Activated CD4-positive, alpha-beta T cell treated with anti-CD3 and anti-CD28 coated beads, Interleukin-2, amount 10 ng/mL, durations not matched to agents 24 days and 14 days (primary cell): ENCODE data around the gene BORCS8. TPM values are rescaled to one million over a fixed set of nuclear protein-coding genes. Genes with fewer than 3 reads are reported as not detected.

ENCODE experiments used
- DNase-seq: peaks from one replicate; pipeline ENCODE4 v3.0.0; 2022
- H3K27ac Mint-ChIP-seq: one replicate; pipeline ENCODE4 v1.8.0; 2022; ENCODE audit warnings: mild to moderate bottlenecking, mixed read lengths
- H3K27me3 Mint-ChIP-seq: one replicate; pipeline ENCODE4 v1.8.0; 2022; ENCODE audit warnings: mixed read lengths
- H3K36me3 Mint-ChIP-seq: one replicate; pipeline ENCODE4 v1.8.0; 2022; ENCODE audit warnings: low read depth, mild to moderate bottlenecking, mixed read lengths
- H3K4me1 Mint-ChIP-seq: one replicate; pipeline ENCODE4 v1.8.0; 2021; ENCODE audit warnings: mixed read lengths
- H3K4me3 Mint-ChIP-seq: one replicate; pipeline ENCODE4 v1.8.0; 2022; ENCODE audit warnings: mild to moderate bottlenecking, moderate library complexity, mixed read lengths
- H3K9me3 Mint-ChIP-seq: one replicate; pipeline ENCODE4 v1.8.0; 2021; ENCODE audit warnings: mixed read lengths
- intact Hi-C: fragments of 100-400 bp; cut with micrococcal nuclease; formaldehyde crosslinking; loops from one replicate; pipeline ENCODE4 v1.15.1; 2023
- total RNA-seq: library from RNA; stranded (reverse); gene quantifications from 2 replicates; pipeline ENCODE4 v1.2.3, GENCODE V29; 2022

The BORCS8 gene
- total RNA-seq, 1 donor from 2014 or later = 38.9 TPM

GRCh38 chr19:19207637-19208572 lies 16.0 kb upstream of the BORCS8 start:
- H3K36me3 Mint-ChIP-seq = peaks cover 3% of the 10 kb centered on the region
- intact Hi-C loops = no loop called here
- H3K27ac Mint-ChIP-seq = no peak overlapping the region
- no peak for DNase-seq
- peak overlapping the region; percentile 0 for H3K4me3 Mint-ChIP-seq
- peaks cover 17% of the 10 kb centered on the region for H3K27me3 Mint-ChIP-seq
- H3K4me1 Mint-ChIP-seq = peaks cover 21% of the 10 kb centered on the region
- peaks cover 8% of the 10 kb centered on the region for H3K9me3 Mint-ChIP-seq

DNA sequence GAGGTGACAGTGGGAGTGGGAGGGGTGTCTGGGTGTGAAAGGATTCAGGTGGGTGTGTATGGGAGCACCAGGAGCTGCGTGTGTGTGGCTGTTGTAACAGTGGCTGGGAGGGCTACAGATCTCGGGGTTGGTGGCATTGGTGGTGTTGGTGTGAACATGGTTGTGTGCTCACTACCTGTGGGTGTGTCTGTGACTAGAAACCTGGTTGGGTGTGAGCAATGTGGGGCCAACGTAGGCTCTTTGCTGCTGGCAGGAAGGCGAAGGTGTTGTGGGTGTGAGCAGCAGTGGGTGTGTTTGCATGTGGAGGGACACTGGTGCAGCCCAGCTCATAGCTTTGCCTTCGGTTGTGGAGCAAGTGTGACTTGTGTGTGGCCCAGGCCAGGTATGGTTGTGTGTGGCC lies 15.0 kb upstream of the BORCS8 start:
- Mint-ChIP-seq H3K27ac (no peak overlapping the region), H3K36me3 (peaks cover 8% of the 10 kb centered on the region), H3K27me3 (peaks cover 11% of the 10 kb centered on the region)

DNA sequence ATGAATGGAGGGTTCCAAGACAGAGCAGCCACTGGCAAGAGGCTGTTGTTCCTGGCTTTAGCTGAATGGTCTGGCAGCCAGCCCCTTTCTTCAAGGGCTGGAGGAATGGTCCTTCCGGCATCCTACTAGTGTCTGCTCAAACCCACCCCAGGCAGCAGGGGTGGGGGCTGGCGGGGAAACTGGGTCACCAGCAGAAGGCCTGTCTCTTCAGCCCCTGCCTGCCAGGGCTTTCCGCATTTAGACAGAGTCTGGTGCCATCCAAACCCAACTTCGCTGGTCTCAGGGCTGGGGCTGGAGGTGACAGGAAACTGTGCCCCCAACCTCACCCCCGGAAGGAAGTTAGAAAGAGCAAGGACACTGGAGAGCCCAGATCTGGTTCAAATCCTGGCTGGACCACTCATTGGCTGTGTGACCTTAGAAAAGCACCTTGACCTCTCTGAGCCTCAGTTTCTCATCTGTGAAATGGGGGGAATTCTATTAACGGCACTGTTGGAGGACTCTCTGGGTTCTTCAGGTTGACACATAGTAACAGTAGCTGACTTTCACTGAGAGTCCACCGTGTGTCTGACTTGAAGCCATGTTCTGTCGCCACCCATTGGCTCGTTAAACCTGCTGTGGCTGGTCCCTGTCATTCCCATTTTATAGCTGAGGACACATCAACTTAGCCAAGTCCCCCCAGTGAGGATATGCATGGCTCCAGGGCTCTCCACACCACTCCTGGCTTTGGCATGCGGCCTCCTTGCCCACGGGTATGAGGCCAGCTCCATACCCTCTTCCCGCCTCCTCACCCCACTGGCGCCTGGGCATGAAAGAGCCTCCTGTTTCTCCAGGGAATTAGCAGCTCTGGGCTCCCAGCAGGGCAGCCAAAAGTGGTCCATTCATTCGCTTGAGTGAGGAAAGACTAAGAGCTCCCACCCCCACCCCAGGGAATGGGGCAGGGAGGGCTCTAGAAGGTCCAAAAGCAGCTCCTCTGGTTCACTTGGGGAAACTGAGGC lies 13.8 kb upstream of the BORCS8 start:
- no peak overlapping the region for H3K4me3 Mint-ChIP-seq
- peaks cover 2% of the 10 kb centered on the region for H3K27me3 Mint-ChIP-seq
- peaks cover 8% of the 10 kb centered on the region for H3K9me3 Mint-ChIP-seq
- peaks cover 8% of the 10 kb centered on the region for H3K36me3 Mint-ChIP-seq
- DNase-seq = no peak
- intact Hi-C loops = no loop called here
- H3K27ac Mint-ChIP-seq = no peak overlapping the region
- H3K4me1 Mint-ChIP-seq = peaks cover 29% of the 10 kb centered on the region

More for the DNA sequence above, 15.0 kb upstream of the BORCS8 start:
- intact Hi-C loops = no loop called here
- Mint-ChIP-seq H3K4me3 (peak overlapping the region; percentile 0), H3K4me1 (peaks cover 29% of the 10 kb centered on the region), H3K9me3 (peaks cover 8% of the 10 kb centered on the region)
- DNase-seq = no peak

DNA sequence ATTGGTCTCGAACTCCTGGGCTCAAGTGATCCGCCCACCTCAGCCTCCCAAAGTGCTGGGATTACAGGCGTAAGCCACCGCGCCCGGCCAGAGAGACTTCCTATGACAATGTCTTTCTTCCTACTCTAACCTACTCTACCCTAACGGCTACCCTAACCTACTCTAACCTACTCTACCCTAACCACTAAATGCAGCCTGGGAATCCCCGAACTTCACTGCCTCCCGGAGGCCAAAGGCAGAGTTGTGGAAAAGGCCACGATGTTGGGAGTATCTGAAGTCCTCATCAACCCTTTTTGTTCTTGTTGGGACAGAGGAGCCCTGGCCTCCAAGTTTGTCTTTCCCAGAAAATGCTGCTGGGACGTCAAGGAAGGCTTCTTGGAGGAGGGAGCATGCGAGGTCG lies 12.2 kb upstream of the BORCS8 start:
- peaks cover 29% of the 10 kb centered on the region for H3K4me1 Mint-ChIP-seq
- intact Hi-C loops = no loop called here

DNA sequence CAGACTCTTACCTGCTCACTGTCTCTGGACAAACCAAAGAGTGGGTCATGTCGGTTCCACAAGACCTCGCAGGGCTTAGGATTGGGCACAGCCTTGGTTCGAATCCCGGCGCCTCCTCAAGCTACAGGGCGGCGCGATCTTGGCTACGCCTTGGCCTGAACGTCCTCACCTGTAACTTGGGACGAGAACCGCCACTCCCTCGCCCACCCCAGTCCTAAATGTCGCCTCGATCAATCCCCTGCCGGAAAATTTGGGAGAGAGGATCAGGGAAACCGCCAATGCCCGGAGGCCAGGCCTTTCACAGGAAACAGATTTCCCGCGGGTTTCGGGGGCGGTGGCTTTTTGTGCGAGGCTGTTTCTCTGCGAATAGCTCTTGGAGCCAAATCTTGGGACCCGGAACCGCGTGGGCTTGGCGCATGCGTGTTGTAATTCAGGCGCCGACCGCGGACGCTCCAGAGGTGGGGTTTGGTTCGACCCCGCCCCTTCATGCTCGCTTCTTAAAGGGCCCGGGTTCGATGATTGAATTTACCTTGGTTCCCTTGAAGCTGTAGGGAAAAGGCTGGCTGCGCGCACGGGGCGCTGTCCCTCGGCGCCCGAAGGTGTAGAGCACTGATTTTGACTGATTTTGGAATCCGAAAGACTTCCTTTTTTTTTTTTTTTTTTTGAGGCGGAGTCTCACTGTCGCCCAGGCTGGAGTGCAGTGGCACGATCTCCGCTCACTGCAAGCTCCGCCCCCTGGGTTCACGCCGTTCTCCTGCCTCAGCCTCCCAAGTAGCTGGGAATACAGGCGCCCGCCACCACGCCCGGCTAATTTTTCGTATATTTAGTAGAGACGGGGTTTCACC lies 11.3 kb upstream of the BORCS8 start, which contains the start of gene NR2C2AP:
NR2C2AP (minus strand) TSS at position 403 of the 845 bp plus-strand sequence; CDS start at position 49, 354 bp downstream.
- Mint-ChIP-seq H3K27ac (peak within 1 kb of the TSS; percentile 90), H3K9me3 (peaks cover 8% of the 10 kb centered on the region), H3K4me3 (peak within 1 kb of the TSS; percentile 95), H3K4me1 (peaks cover 29% of the 10 kb centered on the region), H3K27me3 (no peaks in the 10 kb centered on the region), H3K36me3 (peaks cover 17% of the 10 kb centered on the region)
- peak; percentile 98 for DNase-seq
- intact Hi-C loops = loop anchor here (1.0 to 2.0 kb wide), 2 partner anchors 11 to 64 kb away; partner anchors contain the start of genes BORCS8, RFXANK and TMEM161A

More for the DNA sequence above, 12.2 kb upstream of the BORCS8 start:
- H3K27me3 Mint-ChIP-seq = no peaks in the 10 kb centered on the region
- no peak for DNase-seq
- H3K9me3 Mint-ChIP-seq = peaks cover 8% of the 10 kb centered on the region
- H3K4me3 Mint-ChIP-seq = peak overlapping the region; percentile 95
- peaks cover 11% of the 10 kb centered on the region for H3K36me3 Mint-ChIP-seq
- no peak overlapping the region for H3K27ac Mint-ChIP-seq

- intact Hi-C loops = loop anchor here (1.0 to 2.0 kb wide), 2 partner anchors 10 to 64 kb away; partner anchors contain the start of genes BORCS8, RFXANK and TMEM161A
- Mint-ChIP-seq H3K9me3 (peaks cover 6% of the 10 kb centered on the region), H3K4me1 (peaks cover 26% of the 10 kb centered on the region), H3K4me3 (peak overlapping the region; percentile 95), H3K27ac (peak overlapping the region; percentile 90), H3K36me3 (peaks cover 20% of the 10 kb centered on the region), H3K27me3 (no peaks in the 10 kb centered on the region)
- DNase-seq = no peak
These were observed 10.7 kb upstream of the BORCS8 start for GRCh38 chr19:19202707-19203011.

DNA sequence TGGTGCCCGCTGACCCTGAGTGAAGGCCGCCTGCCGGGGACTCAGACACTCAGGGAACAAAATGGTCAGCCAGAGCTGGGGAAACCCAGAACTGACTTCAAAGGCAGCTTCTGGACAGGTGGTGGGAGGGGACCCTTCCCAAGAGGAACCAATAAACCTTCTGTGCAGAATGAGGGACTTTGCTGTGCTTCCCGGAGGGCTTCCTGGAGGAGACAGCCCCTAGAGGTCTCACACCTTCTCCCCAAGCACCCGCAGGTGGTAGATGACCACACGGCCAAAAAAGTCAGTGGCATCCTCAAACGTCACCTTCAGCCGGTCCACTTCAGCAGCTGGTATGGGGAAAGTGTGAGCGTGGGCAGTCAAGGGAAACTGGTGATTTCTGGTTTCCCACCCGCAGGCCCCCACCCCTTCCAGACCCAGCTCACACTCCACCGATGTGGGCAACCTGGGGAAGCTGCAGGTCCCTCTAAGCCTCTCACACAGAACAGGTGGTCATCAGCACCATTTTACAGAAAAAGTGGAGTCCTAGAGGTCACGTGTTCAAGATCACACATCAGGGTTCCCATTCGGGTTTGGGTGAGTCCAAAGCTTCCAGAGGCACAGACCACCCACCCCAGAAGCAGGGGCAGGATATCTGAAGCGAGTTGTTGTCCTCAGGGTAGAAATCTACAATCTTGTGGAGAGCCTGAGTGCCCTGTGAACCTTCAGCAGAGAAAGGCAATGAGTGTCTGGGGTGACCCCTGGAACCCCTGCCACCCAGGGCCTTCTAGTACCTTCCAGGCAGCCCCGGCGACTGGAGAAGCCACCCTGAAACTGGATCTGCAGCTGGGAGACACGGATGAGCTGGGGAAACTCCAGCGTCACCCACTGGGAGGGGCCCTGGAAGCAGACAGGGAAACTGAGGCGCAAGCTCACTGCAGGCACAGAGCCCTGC lies 10.0 kb upstream of the BORCS8 start:
- no peaks in the 10 kb centered on the region for H3K9me3 Mint-ChIP-seq
- no peak for DNase-seq
- peaks cover 22% of the 10 kb centered on the region for H3K36me3 Mint-ChIP-seq
- H3K4me1 Mint-ChIP-seq = peaks cover 19% of the 10 kb centered on the region
- peak overlapping the region; percentile 90 for H3K27ac Mint-ChIP-seq
- no peaks in the 10 kb centered on the region for H3K27me3 Mint-ChIP-seq
- intact Hi-C loops = loop anchor here (2.0 kb wide), 1 partner anchor 63 kb away; the partner anchor contains the start of gene TMEM161A
- peak overlapping the region; percentile 95 for H3K4me3 Mint-ChIP-seq

GRCh38 chr19:19193926-19194325 lies 2.0 kb upstream of the BORCS8 start:
- no peak for DNase-seq
- Mint-ChIP-seq H3K36me3 (peaks cover 37% of the 10 kb centered on the region), H3K9me3 (no peaks in the 10 kb centered on the region), H3K4me3 (peak overlapping the region; percentile 99), H3K4me1 (peaks cover 32% of the 10 kb centered on the region), H3K27me3 (no peaks in the 10 kb centered on the region), H3K27ac (peak overlapping the region; percentile 75)
- intact Hi-C loops = loop anchor here (5.0 kb wide), 1 partner anchor 213 kb away; the partner anchor contains the start of gene GATAD2A

DNA sequence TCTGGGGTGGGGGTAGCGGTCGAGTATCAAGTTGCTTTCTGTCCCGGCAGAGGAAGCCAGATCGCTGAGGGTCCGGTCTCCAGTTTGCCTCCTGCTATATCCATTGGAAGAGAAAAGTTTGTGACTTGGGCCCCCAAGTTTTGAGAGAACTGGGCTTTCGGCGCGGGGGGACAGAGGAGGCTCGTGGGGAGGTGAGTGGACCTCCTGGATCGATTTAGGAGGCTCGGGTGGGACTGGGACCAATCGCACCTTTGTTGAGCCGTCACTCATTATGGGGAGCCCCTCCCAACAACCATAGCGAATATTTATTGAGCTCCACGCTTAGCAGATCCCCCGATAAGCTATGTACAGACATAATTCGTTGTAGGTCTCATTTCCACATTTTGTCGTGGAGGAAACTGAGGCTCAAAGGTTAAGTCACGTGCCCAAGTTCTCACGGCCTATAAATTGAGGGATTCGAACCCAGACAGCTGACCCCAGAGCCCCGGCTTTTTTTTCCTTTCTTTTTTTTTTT lies 1.0 kb upstream of the BORCS8 start:
- Mint-ChIP-seq H3K27ac (peak overlapping the region; percentile 98), H3K4me1 (peaks cover 32% of the 10 kb centered on the region), H3K27me3 (no peaks in the 10 kb centered on the region), H3K36me3 (peaks cover 29% of the 10 kb centered on the region), H3K9me3 (no peaks in the 10 kb centered on the region), H3K4me3 (peak overlapping the region; percentile 99)
- intact Hi-C loops = loop anchor here (1.0 to 5.0 kb wide), 5 partner anchors 10 to 274 kb away; partner anchors contain the start of genes ARMC6, COPE, DDX49 and GATAD2A
- DNase-seq = no peak

DNA sequence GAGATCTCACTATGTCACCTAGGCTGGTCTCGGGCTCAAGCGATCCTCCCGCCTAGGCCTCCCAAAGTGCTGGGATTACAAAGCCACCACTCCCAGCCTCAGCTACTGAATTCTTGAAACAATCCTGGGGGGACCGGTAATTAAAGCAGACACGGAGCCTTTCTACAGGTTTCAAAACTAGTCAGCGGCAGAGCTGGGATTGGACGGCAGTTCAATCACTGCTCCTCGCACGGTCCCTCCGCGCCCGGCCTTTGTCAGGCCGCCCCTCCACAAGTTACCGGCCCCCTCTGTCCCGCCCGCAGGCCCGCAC lies 229 bp downstream of the BORCS8 start:
- Mint-ChIP-seq H3K4me3 (peak overlapping the region; percentile 99), H3K36me3 (peaks cover 25% of the 10 kb centered on the region), H3K4me1 (peaks cover 32% of the 10 kb centered on the region), H3K9me3 (no peaks in the 10 kb centered on the region), H3K27me3 (no peaks in the 10 kb centered on the region), H3K27ac (peak overlapping the region; percentile 98)
- DNase-seq = no peak
- intact Hi-C loops = loop anchor here (1.0 to 5.0 kb wide), 5 partner anchors 12 to 272 kb away; partner anchors contain the start of genes ARMC6, COPE, DDX49 and GATAD2A

GRCh38 chr19:19186742-19187141 lies 5.2 kb downstream of the BORCS8 start:
- Mint-ChIP-seq H3K27me3 (no peaks in the 10 kb centered on the region), H3K4me3 (no peak overlapping the region), H3K36me3 (peaks cover 32% of the 10 kb centered on the region), H3K4me1 (peaks cover 20% of the 10 kb centered on the region), H3K9me3 (peaks cover 6% of the 10 kb centered on the region), H3K27ac (no peak overlapping the region)
- intact Hi-C loops = no loop called here
- no peak for DNase-seq
